GM12878 (cell line): ENCODE data around the gene CCDC197. TPM values are rescaled to one million over a fixed set of nuclear protein-coding genes. Genes with fewer than 3 reads are reported as not detected.

Experiments used
- ATAC-seq: fragments of 200-7000 bp; cut with Tn5 transposase; 3 replicates; pipeline ENCODE4 v1.9.1; 2020; ENCODE audit warnings: mild to moderate bottlenecking, moderate library complexity
- BruUV-seq: library from RNA; stranded (reverse); fragments of 400-500 nt; replicated peaks from 2 replicates; lab custom pipeline; 2021; lab: Mats Ljungman, UMichigan
- CTCF ChIA-PET: fragments of 300-600 bp; sonication (Branson Sonifier 250); formaldehyde crosslinking; extraction: SDS; loops from one replicate; lab custom pipeline; 2021; ENCODE audit warnings: inconsistent platforms; lab: Yijun Ruan, JAX
- POLR2A ChIA-PET: fragments of 350-600 bp; formaldehyde crosslinking; extraction: SDS; loops from one replicate; lab custom pipeline; 2021; ENCODE audit warnings: inconsistent platforms; lab: Charles Lee
- RAD21 ChIA-PET: fragments of 300-600 bp; sonication (Branson Sonifier 250); formaldehyde crosslinking; loops from one replicate; lab custom pipeline; 2023; ENCODE audit warnings: antibody characterized with exemption; ENCODE audit not compliant: unreplicated experiment; lab: Charles Lee
- SMC1A ChIA-PET: fragments of 300-600 bp; sonication (Branson Sonifier 250); formaldehyde crosslinking; loops from one replicate; lab custom pipeline; 2023; ENCODE audit not compliant: unreplicated experiment, uncharacterized antibody; lab: Charles Lee
- DNase-seq: peaks from one replicate; pipeline ENCODE4 v3.0.0-alpha.2; 2011; ENCODE audit warnings: low read depth, low spot score
- FAIRE-seq: peaks from 3 replicates; lab custom pipeline; 2011; peaks lifted over from hg19 to GRCh38; lab: Jason Lieb, UNC
- H2AFZ ChIP-seq: 2 replicates; pipeline ENCODE4 v1.6.0; 2011; ENCODE audit warnings: low read depth, low read length, control low read depth; ENCODE audit not compliant: control insufficient read depth
- H3K27ac ChIP-seq: 2 replicates; pipeline ENCODE4 v1.5.1; 2011; ENCODE audit warnings: control low read depth; ENCODE audit not compliant: control insufficient read depth, insufficient read depth
- H3K27me3 ChIP-seq, 2 experiments: replicated peaks in 1 of 2; 2 replicates each; pipeline versions ENCODE4 v1.6.0 to v1.6.1; 2011; ENCODE audit warnings: low read length in 1 of 2; ENCODE audit not compliant: control insufficient read depth in 2 of 2, insufficient read depth in 2 of 2
- H3K36me3 ChIP-seq, 2 experiments: 2 replicates each; pipeline ENCODE4 v1.5.1; 2011; ENCODE audit warnings: low read length in 1 of 2; ENCODE audit not compliant: control insufficient read depth in 2 of 2, insufficient read depth in 2 of 2
- H3K4me1 ChIP-seq: 2 replicates; pipeline ENCODE4 v1.6.1; 2011; ENCODE audit warnings: mild to moderate bottlenecking, low read length, moderate library complexity, mixed read lengths; ENCODE audit not compliant: control insufficient read depth, insufficient read depth
- H3K4me2 ChIP-seq: 2 replicates; pipeline ENCODE4 v1.6.0; 2011; ENCODE audit warnings: control low read depth; ENCODE audit not compliant: control insufficient read depth, insufficient read depth
- H3K4me3 ChIP-seq: fragments of 200-600 bp; sonication (generic); 2 replicates; pipeline ENCODE4 v1.5.1; 2016
- H3K79me2 ChIP-seq: 2 replicates; pipeline ENCODE4 v1.6.0; 2011; ENCODE audit warnings: low read length; ENCODE audit not compliant: control insufficient read depth, insufficient read depth
- H3K9ac ChIP-seq: 2 replicates; pipeline ENCODE4 v1.8.0; 2011; ENCODE audit warnings: low read length, control low read depth, mixed read lengths; ENCODE audit not compliant: control insufficient read depth, insufficient read depth
- H3K9me3 ChIP-seq: replicated peaks from 3 replicates; pipeline ENCODE4 v1.5.1; 2011; ENCODE audit warnings: mild to moderate bottlenecking, low read length; ENCODE audit not compliant: control insufficient read depth, insufficient read depth
- H4K20me1 ChIP-seq: 2 replicates; pipeline ENCODE4 v1.6.0; 2011; ENCODE audit not compliant: control insufficient read depth, insufficient read depth
- GATAD2B ChIP-seq: fragments of 450-650 bp; conservative IDR thresholded peaks from 2 replicates; pipeline ENCODE4 v1.6.1; 2017; ENCODE audit warnings: low read depth, mild to moderate bottlenecking, moderate library complexity
- JUND ChIP-seq: IDR thresholded peaks from 2 replicates; pipeline ENCODE4 v1.6.1; 2012; ENCODE audit warnings: low read depth, mild to moderate bottlenecking, low read length, improper control_type of control experiment, moderate library complexity
- MTA3 ChIP-seq: IDR thresholded peaks from 2 replicates; pipeline ENCODE4 v1.6.1; 2012; ENCODE audit warnings: low read length, inconsistent platforms, borderline replicate concordance
- NBN ChIP-seq: fragments of 450-650 bp; IDR thresholded peaks from 2 replicates; pipeline ENCODE4 v1.6.1; 2016
- SMAD5 ChIP-seq: IDR thresholded peaks from 2 replicates; pipeline ENCODE4 v1.6.1; 2016; ENCODE audit warnings: antibody characterized with exemption, low read depth
- SMARCA5 ChIP-seq: fragments of 450-650 bp; IDR thresholded peaks from 2 replicates; pipeline ENCODE4 v1.6.1; 2017; ENCODE audit warnings: mild to moderate bottlenecking
- TCF3 ChIP-seq: IDR thresholded peaks from 2 replicates; pipeline ENCODE4 v1.6.1; 2012; ENCODE audit warnings: low read depth, mild to moderate bottlenecking, low read length, borderline replicate concordance; ENCODE audit not compliant: insufficient read depth
- WGBS: methylation state at CpG from one replicate; pipeline ENCODE4 v1.1.6; 2016; ENCODE audit warnings: low lambda C conversion rate; ENCODE audit not compliant: insufficient replicate concordance, insufficient coverage; ENCODE audit errors: missing lambda C conversion rate; 5-methylcytosine and 5-hydroxymethylcytosine counted together
- in situ Hi-C: fragments of 300-500 bp; cut with MboI; formaldehyde crosslinking; loops from 9 replicates; pipeline ENCODE4 v1.14.3; 2018; ENCODE audit warnings: mixed read lengths
- intact Hi-C: fragments of 100-400 bp; cut with micrococcal nuclease; formaldehyde crosslinking; loops from one replicate; pipeline ENCODE4 v1.14.2; 2022; ENCODE audit not compliant: unreplicated experiment
- polyA plus RNA-seq, 11 experiments: library from polyadenylated mRNA; depleted of rRNA in 4 of 11; unstranded in 6 of 11; stranded (reverse) in 5 of 11; fragments of >200 nt; fragmentation: Nextera tagmentation in 4 of 11; fragmentation: Illumina TruSeq in 1 of 11; extraction: Ambion mirVana in 4 of 11; extraction: Trizol in 1 of 11; gene quantifications; 1 replicate in 1 of 11; 2 replicates in 10 of 11; pipeline versions ENCODE4 v1.2.1 to v1.2.3, GENCODE V29; 2011 to 2016; ENCODE audit warnings: inconsistent platforms in 2 of 11, missing spikeins in 2 of 11, low read depth in 1 of 11
- total RNA-seq, 4 experiments: library from RNA; depleted of rRNA in 3 of 4; stranded (reverse); fragments of >200 nt in 3 of 4; fragmentation: Illumina TruSeq in 1 of 4; extraction: Trizol in 1 of 4; gene quantifications; 2 replicates each; pipeline versions ENCODE4 v1.2.1 to v1.2.3, GENCODE V29; 2013 to 2021
- TF ChIP-seq, protein P1 (sequence below): fragments of 450-650 bp; IDR thresholded peaks from 2 replicates; pipeline ENCODE4 v1.6.1; 2018; ENCODE audit warnings: borderline replicate concordance, mild to moderate bottlenecking; ENCODE audit not compliant: partially characterized antibody

Gene CCDC197
- total and polyA plus RNA-seq, 10 of the 15 experiments (the other 5 are each of a cell fraction or from before 2014, with no cell fraction given) = 0.12 TPM; not detected in 9

DNA sequence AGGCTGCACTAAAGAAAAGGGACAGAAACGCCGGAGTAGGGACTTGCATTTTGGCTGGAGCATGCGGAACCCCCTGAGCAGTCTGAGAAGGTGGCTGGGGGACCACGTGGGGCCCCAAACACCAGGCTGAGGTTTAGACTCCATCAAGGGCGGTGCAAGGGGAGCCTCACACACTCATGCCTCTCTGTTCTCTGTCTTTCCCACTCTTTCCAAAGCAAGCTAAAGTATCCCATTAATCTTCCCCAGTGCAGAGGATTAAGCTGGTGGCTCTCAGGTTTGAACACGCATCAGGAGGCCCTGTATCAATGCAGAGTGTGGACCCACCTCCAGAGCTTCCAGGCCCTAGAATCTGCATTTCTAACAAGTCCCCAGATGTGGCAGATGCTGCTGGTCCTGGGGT lies 13.5 kb downstream of the CCDC197 start:
- no peak overlapping the region for H3K4me2 ChIP-seq
- ChIA-PET RAD21 (interaction anchor here (1.1 to 2.7 kb wide), 5 partner anchors 10 to 122 kb away, joined by 3 to 16 read pairs (median 4); no protein-coding TSS in a partner anchor), SMC1A (interaction anchor here (0.9 to 3.3 kb wide), 9 partner anchors 10 to 70 kb away, joined by 3 to 19 read pairs (median 7); partner anchors contain the start of gene OTUB2), CTCF (interaction anchor here (1.0 to 8.1 kb wide), 10 partner anchors 9 to 126 kb away, joined by 3 to 56 read pairs (median 6); no protein-coding TSS in a partner anchor), POLR2A (interaction anchor here (0.6 to 1.5 kb wide), 2 partner anchors 29 to 71 kb away, joined by 3 read pairs; no protein-coding TSS in a partner anchor)
- H3K9ac ChIP-seq = no peak overlapping the region
- peaks cover 36% of the 10 kb centered on the region for H3K4me1 ChIP-seq
- no peaks in the 10 kb centered on the region for H3K27me3 ChIP-seq
- intact Hi-C loops (no loop called here), in situ Hi-C loops (no loop called here)
- no TSS peak for BruUV-seq
- H3K36me3 ChIP-seq = no peaks in the 10 kb centered on the region
- no peak for TF ChIP-seq JUND
- TF ChIP-seq TCF3 = no peak
- no peak for TF ChIP-seq NBN
- TF ChIP-seq SMARCA5 = no peak
- TF ChIP-seq MTA3 = no peak; the same call in 1 of the 2 replicates
- TF ChIP-seq GATAD2B = no peak
- no peak for TF ChIP-seq SMAD5
- TF ChIP-seq, protein P1, sequence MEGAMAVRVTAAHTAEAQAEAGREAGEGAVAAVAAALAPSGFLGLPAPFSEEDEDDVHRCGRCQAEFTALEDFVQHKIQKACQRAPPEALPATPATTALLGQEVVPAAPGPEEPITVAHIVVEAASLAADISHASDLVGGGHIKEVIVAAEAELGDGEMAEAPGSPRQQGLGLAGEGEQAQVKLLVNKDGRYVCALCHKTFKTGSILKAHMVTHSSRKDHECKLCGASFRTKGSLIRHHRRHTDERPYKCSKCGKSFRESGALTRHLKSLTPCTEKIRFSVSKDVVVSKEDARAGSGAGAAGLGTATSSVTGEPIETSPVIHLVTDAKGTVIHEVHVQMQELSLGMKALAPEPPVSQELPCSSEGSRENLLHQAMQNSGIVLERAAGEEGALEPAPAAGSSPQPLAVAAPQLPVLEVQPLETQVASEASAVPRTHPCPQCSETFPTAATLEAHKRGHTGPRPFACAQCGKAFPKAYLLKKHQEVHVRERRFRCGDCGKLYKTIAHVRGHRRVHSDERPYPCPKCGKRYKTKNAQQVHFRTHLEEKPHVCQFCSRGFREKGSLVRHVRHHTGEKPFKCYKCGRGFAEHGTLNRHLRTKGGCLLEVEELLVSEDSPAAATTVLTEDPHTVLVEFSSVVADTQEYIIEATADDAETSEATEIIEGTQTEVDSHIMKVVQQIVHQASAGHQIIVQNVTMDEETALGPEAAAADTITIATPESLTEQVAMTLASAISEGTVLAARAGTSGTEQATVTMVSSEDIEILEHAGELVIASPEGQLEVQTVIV = no peak
- ATAC-seq = no peak
- no peak overlapping the region for H3K4me3 ChIP-seq
- H4K20me1 ChIP-seq = no peaks in the 10 kb centered on the region
- 80% methylated on average over 6 of the region's 6 CpGs for WGBS
- no peak for DNase-seq
- H2AFZ ChIP-seq = no peak overlapping the region
- no peaks in the 10 kb centered on the region; the same call in 2 of the 3 replicates for H3K9me3 ChIP-seq
- H3K27ac ChIP-seq = no peak overlapping the region
- FAIRE-seq = no peak
- H3K79me2 ChIP-seq = no peaks in the 10 kb centered on the region
